CD1c-positive myeloid dendritic cell (primary cell): ENCODE results near the gene LACRT.
A peak's percentile ranks its signal among the peaks of the same experiment; 100 is the strongest.
"Not testable (repeated sequence)": the region's sequence is repeated elsewhere in the genome, so short reads cannot be mapped to it uniquely, and the experiment has no call there.

ENCODE experiments used
- DNase-seq: peaks from one replicate; pipeline ENCODE4 v3.0.0-alpha.2; 2016; ENCODE audit errors: extremely low spot score

Gene LACRT

DNA sequence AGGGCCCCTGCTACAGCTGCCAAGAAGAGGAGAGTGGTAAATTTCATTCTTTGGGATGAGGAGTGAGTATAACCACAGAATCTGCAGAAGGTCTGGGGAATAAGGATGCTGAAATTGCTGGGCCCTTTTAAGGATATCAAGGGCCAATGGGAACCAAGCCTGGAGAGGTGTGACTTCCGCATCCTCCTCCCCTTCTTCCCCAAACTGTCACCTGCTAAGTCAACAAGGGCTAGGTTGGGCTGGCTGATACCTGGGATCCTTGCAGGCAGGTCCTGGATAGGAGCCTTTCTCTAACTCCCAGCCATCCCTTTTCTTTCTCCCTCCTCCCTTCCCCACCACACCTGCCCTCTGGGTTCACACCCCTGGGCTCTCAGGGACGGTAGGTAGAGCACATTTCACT, at the start of gene LACRT:
Gene LACRT (minus strand): TSS at position 101 of the 400 bp plus-strand sequence. CDS start 54 bp downstream, at position 47.
- no peak for DNase-seq

GRCh38 chr12:54683398-54683797, 48.7 kb upstream of the LACRT start:
- no peak for DNase-seq

DNA sequence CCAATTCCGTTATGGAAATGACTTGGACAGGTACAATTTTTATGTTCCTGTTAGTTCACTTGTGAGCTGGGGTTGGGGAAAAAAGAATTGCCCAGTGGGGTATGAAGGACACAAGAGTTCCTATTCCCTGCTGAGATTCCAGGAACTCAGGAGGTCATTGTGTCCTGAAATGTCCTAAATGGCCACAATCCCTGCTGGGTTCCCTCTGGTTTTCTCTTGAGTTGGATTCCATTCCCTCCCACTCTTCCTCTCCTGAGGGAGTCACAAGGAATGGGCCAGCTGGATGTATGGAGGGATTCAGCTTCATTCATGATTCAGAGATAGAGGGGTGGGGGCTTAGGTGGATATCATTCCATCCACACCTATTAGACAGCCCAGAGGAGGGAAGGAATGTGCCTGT, 48.0 kb upstream of the LACRT start:
- DNase-seq = no peak

- peak; percentile 31 for DNase-seq
These were observed 45.7 kb upstream of the LACRT start for GRCh38 chr12:54680374-54680773.

DNA sequence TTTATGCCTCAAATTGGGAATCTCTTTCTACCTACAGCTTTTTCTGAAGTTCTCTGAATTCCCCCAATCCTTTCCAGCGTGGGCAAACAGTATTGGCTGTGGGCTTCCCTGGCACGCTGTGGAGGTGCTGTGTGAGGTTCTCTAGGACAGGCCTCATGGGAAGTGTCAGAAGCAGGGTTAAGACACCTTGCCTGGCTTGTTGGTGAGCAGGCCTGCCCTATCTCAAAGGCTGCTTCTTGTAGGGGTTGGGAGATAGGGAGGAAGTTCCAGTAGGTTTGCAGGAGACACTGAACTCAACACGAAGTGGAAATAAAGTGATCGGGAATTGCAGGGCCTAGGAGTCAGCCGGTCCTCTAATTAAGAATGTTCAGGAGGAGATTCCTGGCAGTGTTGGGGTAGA, 43.4 kb upstream of the LACRT start:
- no peak for DNase-seq

GRCh38 chr12:54667945-54668344, 33.2 kb upstream of the LACRT start:
- DNase-seq = no peak

- DNase-seq = no peak
These were observed 31.3 kb upstream of the LACRT start for GRCh38 chr12:54666008-54666407.

DNA sequence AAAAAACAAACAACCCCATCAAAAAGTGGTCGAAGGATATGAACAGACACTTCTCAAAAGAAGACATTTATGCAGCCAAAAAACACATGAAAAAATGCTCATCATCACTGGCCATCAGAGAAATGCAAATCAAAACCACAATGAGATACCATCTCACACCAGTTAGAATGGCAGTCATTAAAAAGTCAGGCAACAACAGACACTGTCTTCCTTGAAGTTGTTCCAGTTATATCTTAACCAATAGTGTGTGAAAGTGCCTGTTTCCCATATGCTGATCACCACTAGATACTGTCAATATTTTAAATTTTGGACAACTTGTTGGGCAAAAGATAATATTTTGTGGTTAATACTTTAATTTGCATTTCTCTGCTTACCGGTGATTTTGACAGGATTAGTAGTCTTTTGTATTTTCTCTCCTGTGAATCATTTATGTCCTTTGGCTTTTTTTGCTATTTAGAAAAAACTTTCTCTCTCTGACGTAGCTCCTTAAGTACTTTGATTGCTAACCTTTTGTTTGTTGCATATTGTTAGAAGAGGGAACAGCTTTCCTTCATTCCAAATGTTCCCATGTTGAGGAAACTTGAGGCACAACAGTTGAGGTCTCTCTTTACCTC, 30.4 kb upstream of the LACRT start:
- DNase-seq = not testable (repeated sequence)

GRCh38 chr12:54663603-54664002, 28.9 kb upstream of the LACRT start:
- DNase-seq = no peak

DNA sequence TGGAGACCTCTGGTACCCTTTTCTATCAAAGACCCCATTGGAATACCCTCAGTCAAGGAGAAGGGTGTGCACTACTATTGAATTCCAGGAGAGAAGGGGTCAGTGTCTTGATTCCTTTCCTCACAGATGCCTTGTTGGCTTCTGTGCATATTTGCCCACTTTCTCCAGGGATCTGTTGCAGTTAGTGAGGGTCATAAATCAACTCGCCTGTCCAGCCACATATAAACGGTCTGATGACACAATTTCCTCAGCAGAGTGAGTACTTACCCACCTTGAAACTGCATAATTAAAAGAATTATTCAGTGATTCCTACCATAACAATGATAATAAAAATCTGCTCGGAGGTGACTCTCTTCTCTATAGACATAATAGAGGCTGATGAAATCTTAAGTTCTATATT, 27.3 kb upstream of the LACRT start:
- DNase-seq = no peak

GRCh38 chr12:54661048-54661447, 26.4 kb upstream of the LACRT start:
- DNase-seq = no peak

- DNase-seq = no peak
These were observed 25.7 kb upstream of the LACRT start for GRCh38 chr12:54660320-54660962.

DNA sequence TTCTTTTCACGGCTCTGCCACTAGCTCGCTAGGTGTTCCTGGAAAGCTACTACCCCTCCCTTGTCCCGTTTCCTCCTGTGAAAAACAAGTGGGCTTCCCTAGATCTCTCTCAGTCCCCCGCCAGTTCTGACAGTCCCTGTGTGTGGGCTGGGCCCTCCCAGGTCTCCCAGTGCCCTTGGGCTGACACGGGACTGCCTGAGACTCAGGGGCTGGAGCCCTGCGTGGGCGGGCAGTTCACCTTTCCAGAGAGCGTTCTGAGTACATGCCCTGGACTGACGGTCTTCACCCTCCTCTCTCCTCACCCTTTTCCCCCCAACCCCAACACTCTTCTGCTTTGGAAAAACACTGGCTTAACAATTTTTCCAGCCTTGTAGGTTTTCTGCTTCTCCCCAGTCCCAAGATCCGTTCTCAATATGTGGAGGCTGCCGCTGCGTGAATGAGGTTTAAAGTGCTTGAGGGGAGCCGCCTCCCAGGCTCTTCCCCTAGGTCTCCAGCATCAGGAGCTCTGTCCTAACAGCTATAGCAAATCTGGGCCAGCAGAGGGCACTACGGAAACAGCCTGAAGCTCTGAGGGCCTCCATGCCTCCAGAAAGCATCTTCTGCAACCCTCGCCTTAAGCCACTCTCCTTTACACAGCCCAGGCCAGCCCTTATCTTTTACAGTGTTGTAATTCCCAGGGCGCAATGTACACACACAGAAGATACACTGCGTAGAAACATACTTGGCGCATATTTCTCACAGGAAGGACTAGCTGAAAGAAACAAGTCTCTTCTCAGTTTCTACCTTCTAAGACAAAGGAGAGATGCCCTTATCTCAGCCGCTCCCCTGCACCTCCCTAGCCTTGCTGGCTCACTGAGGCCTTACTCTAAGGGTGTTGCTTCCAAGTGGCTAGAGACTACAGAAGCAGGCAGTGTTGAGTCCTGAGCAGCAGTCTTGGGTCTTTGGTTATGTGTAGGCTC, 23.9 kb upstream of the LACRT start:
- peak; percentile 57 for DNase-seq

- DNase-seq = no peak
These were observed 22.5 kb upstream of the LACRT start for GRCh38 chr12:54657105-54657607.

DNA sequence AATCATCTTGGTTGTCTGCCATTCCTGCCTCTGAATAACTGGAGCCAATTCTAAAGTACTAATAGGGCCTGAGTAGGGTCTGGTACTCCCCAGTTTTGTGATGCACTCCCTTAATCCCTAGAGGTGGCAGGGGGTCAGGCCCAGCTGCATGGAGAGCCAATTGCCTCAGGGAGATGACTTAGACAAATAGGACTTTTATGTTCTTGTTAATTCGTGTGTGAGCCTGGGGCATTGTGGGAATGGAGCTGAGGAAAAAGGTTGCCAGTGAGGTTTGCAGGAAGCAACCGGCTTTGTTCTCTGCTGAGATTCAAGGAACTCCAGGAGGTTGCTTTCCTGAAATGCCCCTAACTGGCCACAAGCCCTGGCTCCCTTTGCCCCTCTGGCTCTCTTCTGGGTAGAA, 20.2 kb upstream of the LACRT start:
- no peak for DNase-seq

GRCh38 chr12:54653025-54653424, 18.3 kb upstream of the LACRT start:
- DNase-seq = no peak

- no peak for DNase-seq
These were observed 16.2 kb upstream of the LACRT start for GRCh38 chr12:54650889-54651288.

DNA sequence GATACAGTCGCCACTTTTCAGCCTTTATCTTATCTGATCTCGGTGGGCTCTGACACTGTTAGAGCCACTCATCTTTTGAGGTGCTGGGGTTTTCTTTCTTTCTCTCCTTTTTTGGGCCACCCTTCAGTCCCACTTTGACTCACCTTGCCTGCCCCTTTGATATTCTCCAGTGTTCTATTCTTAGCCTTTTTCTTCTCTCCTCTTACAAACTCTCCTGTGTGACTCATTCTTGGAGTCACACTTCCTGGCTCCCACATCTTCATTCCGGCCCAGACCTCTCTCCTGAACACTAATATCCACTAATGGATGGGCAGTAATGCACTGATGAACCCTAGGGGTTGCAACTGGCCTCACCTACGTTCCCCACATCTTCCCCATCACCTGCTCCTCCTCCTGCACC, 15.7 kb upstream of the LACRT start:
- no peak for DNase-seq

- DNase-seq = no peak
These were observed 15.1 kb upstream of the LACRT start for GRCh38 chr12:54649825-54650224.

DNA sequence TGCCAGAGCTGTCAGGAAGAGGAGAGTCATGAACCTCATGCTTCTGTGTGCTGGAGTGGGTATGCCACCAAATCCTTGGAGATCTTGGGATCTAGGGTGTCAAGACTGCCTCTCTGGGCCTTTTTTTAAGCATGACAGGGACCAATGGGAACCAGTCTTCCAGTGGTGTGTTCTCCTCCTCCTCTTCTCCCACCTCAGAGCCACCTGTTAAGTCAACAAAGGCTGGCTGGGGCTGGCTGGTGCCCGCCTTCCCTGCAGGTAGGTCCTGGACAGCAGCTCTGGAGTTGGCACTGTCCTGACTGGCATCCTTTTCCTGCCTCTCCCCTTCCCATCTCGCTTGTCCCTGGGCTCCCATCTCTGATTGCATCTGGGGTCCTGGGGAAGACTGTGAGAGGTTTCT, 13.6 kb upstream of the LACRT start, which contains the start of gene DCD:
Gene DCD (minus strand): TSS at position 101 of the 400 bp plus-strand sequence. CDS start 62 bp downstream, at position 39.
- DNase-seq = no peak

- DNase-seq = peak; percentile 51
These were observed 6.9 kb upstream of the LACRT start for GRCh38 chr12:54641554-54641953.

DNA sequence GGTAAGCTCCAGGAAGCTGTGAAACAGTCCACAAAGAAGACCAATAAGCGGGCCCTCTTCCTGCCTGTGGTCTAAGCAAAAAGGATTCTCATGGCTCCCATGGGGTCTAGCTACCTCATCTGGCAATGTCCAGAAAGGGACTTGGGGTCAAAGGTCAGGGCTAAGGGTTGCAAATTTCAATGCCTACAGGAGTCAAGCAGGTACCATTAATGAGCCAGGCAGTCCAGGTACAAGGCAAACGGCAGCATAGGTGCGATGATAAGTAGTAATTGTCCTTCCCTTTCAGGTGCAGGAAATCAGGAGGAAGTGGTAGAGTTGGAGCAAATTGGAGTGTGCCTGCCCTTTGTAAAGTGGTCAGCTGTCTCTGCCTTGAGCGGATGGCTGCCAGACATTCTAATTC, 6.4 kb upstream of the LACRT start:
- no peak for DNase-seq
